SIG-M5 treated with dmso at 0.1 percent for 504 hours (cell line): Measurements from ENCODE around the gene RIPPLY3.

ENCODE experiments used
- DNase-seq: peaks from one replicate; lab custom pipeline; 2025; ENCODE audit not compliant: unreplicated experiment; lab: John Stamatoyannopoulos, UW

RIPPLY3 gene

GRCh38 chr21:37058261-37058660 is 51.8 kb downstream of the RIPPLY3 start:
- DNase-seq: peak; percentile 8

GRCh38 chr21:37059181-37059580 is 52.7 kb downstream of the RIPPLY3 start:
- no peak for DNase-seq

GRCh38 chr21:37060296-37060695 is 53.8 kb downstream of the RIPPLY3 start:
- peak; percentile 61 for DNase-seq

GRCh38 chr21:37061926-37062592 is 55.6 kb downstream of the RIPPLY3 start:
- no peak for DNase-seq

- no peak for DNase-seq
These were observed 56.1 kb downstream of the RIPPLY3 start for GRCh38 chr21:37062593-37062935.

- DNase-seq: no peak
These were observed 56.9 kb downstream of the RIPPLY3 start for GRCh38 chr21:37063433-37063832.

GRCh38 chr21:37064841-37065240 is 58.3 kb downstream of the RIPPLY3 start:
- no peak for DNase-seq

GRCh38 chr21:37065561-37066177 is 59.2 kb downstream of the RIPPLY3 start:
- no peak for DNase-seq
